Kidney tubule cell (primary cell): ENCODE results near the gene DCAF11.
A peak's percentile ranks its signal among the peaks of the same experiment; 100 is the strongest.

Experiments used
- DNase-seq: peaks from one replicate; pipeline ENCODE4 v3.0.0-alpha.2; 2018; ENCODE audit warnings: low spot score

Gene DCAF11

GRCh38 chr14:24079491-24080141 lies 35.0 kb upstream of the DCAF11 start:
- DNase-seq = no peak

GRCh38 chr14:24080142-24080530 lies 34.4 kb upstream of the DCAF11 start:
- no peak for DNase-seq

- DNase-seq = peak; percentile 35
Measured at GRCh38 chr14:24080888-24081738, 33.5 kb upstream of the DCAF11 start.

GRCh38 chr14:24081739-24082211 lies 32.8 kb upstream of the DCAF11 start:
- no peak for DNase-seq

GRCh38 chr14:24082411-24083080 lies 32.0 kb upstream of the DCAF11 start:
- no peak for DNase-seq

- no peak for DNase-seq
Measured at GRCh38 chr14:24083462-24083861, 31.1 kb upstream of the DCAF11 start.

GRCh38 chr14:24084440-24084839 lies 30.1 kb upstream of the DCAF11 start:
- peak; percentile 47 for DNase-seq

GRCh38 chr14:24085215-24085614 lies 29.4 kb upstream of the DCAF11 start:
- DNase-seq = no peak

- DNase-seq = no peak
Measured at GRCh38 chr14:24086193-24086955, 28.2 kb upstream of the DCAF11 start.

- no peak for DNase-seq
Measured at GRCh38 chr14:24087004-24087403, 27.6 kb upstream of the DCAF11 start.

- no peak for DNase-seq
Measured at GRCh38 chr14:24088095-24088494, 26.5 kb upstream of the DCAF11 start.

GRCh38 chr14:24089890-24090289 lies 24.7 kb upstream of the DCAF11 start:
- no peak for DNase-seq

- no peak for DNase-seq
Measured at GRCh38 chr14:24092110-24092504, 22.5 kb upstream of the DCAF11 start.

GRCh38 chr14:24092505-24093206 lies 21.9 kb upstream of the DCAF11 start:
- no peak for DNase-seq

GRCh38 chr14:24093207-24093900 lies 21.2 kb upstream of the DCAF11 start:
- DNase-seq = no peak

- peak; percentile 92 for DNase-seq
Measured at GRCh38 chr14:24093901-24094840, 20.4 kb upstream of the DCAF11 start, which contains the start of gene PCK2. Gene PCK2, plus strand, starts transcription at chr14:24094311. Its CDS starts 95 bp downstream, at chr14:24094406.

- no peak for DNase-seq
Measured at GRCh38 chr14:24094841-24095270, 19.7 kb upstream of the DCAF11 start.

- peak; percentile 70 for DNase-seq
Measured at GRCh38 chr14:24095271-24096068, 19.1 kb upstream of the DCAF11 start.
